ENCODE results near the gene MXRA8. TPM values are rescaled to one million over a fixed set of nuclear protein-coding genes. Genes with fewer than 3 reads are reported as not detected.

Gene MXRA8
- total and polyA plus RNA-seq, 2 donors (not counting 3 experiments of a cell fraction or from before 2014, with no cell fraction given), result 0.82 to 1.9 TPM

GRCh38 chr1:1320666-1321448 is 37.5 kb downstream of the MXRA8 start:
- ChIA-PET POLR2A (no interaction called here), CTCF (no interaction called here)
- intact Hi-C loops (cut with micrococcal nuclease) (no loop called here), dilution Hi-C loops (cut with MboI; ENCODE audit: extremely low pct_ligation_motif_present, low sequenced_read_pairs) (no loop called here)
- no TSS peak for BruUV-seq (replicated peaks)
- H3K9ac ChIP-seq (replicated peaks; ENCODE audit: extremely low read depth, insufficient read depth, low read length), result no peak overlapping the region
- H3K27me3 ChIP-seq (ENCODE audit: control insufficient read depth in 2 of 2, insufficient read depth in 2 of 2, low read length in 2 of 2), result no peaks in the 10 kb centered on the region
- peaks cover 5% of the 10 kb centered on the region for H4K20me1 ChIP-seq (replicated peaks; ENCODE audit: control insufficient read depth, extremely low read depth, insufficient read depth, low read length)
- no peak overlapping the region for H2AFZ ChIP-seq (ENCODE audit: low read depth, low read length)
- FAIRE-seq (no peak), DNase-seq (ENCODE audit: low read depth, low spot score) (no peak)
- no peak overlapping the region for H3K27ac ChIP-seq (ENCODE audit: insufficient read depth, low read depth, low read length)
- no peak overlapping the region for H3K4me2 ChIP-seq (ENCODE audit: insufficient read depth, low read length)
- H3K9me3 ChIP-seq (replicated peaks; ENCODE audit: control insufficient read depth, insufficient read depth, low read length), result no peaks in the 10 kb centered on the region
- no peaks in the 10 kb centered on the region for H3K9me1 ChIP-seq (replicated peaks; ENCODE audit: control insufficient read depth, extremely low read depth, insufficient read depth, low read length)
- H3K4me1 ChIP-seq (ENCODE audit: control insufficient read depth, extremely low read depth, insufficient read depth, low read length), result peaks cover 12% of the 10 kb centered on the region
- peaks cover 0 to 7% of the 10 kb centered on the region in 2 experiments for H3K36me3 ChIP-seq (ENCODE audit: control insufficient read depth in 2 of 2, extremely low read depth in 1 of 2, insufficient read depth in 2 of 2, low read length in 2 of 2)
- no peak for TF ChIP-seq POLR2AphosphoS5 (IDR thresholded peaks at IDR 0.05; ENCODE audit: insufficient read depth, low read depth, low read length)
- TF ChIP-seq, protein P1, sequence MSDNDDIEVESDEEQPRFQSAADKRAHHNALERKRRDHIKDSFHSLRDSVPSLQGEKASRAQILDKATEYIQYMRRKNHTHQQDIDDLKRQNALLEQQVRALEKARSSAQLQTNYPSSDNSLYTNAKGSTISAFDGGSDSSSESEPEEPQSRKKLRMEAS (IDR thresholded peaks at IDR 0.05; ENCODE audit: insufficient read depth, insufficient read length), result no peak
- no peak overlapping the region for H3K4me3 ChIP-seq (replicated peaks in 1 of 3; ENCODE audit: insufficient read depth in 1 of 3, low read depth in 1 of 3, low read length in 3 of 3)
- H3K79me2 ChIP-seq (ENCODE audit: control insufficient read depth, insufficient read depth, low read length), result peaks cover 52% of the 10 kb centered on the region

DNA sequence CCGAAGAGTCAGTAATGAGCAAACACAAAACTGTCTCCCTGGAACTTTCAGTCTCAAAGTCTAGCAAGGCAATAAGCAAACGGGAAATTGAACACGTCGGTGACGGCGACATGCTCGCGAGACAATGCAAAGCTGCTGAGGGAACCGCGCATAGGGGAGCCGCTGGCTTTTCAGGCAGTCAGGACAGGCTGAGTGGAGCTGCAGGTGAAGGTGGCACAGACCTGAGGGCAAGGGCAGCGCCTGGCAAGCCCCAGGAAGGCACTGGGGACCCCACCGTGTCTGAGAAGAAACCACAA is 38.8 kb downstream of the MXRA8 start:
- H3K9me3 ChIP-seq (replicated peaks; ENCODE audit: control insufficient read depth, insufficient read depth, low read length), result no peaks in the 10 kb centered on the region
- BruUV-seq (replicated peaks), result no TSS peak
- DNase-seq (ENCODE audit: low read depth, low spot score) (no peak), FAIRE-seq (no peak)
- ChIA-PET POLR2A (no interaction called here), CTCF (no interaction called here)
- no peaks in the 10 kb centered on the region for H3K27me3 ChIP-seq (ENCODE audit: control insufficient read depth in 2 of 2, insufficient read depth in 2 of 2, low read length in 2 of 2)
- intact Hi-C loops (cut with micrococcal nuclease), result no loop called here
- H4K20me1 ChIP-seq (replicated peaks; ENCODE audit: control insufficient read depth, extremely low read depth, insufficient read depth, low read length), result peaks cover 5% of the 10 kb centered on the region
- no peak overlapping the region for H3K9ac ChIP-seq (replicated peaks; ENCODE audit: extremely low read depth, insufficient read depth, low read length)
- H3K4me3 ChIP-seq (replicated peaks in 1 of 3; ENCODE audit: insufficient read depth in 1 of 3, low read depth in 1 of 3, low read length in 3 of 3), result no peak overlapping the region
- no peaks in the 10 kb centered on the region for H3K9me1 ChIP-seq (replicated peaks; ENCODE audit: control insufficient read depth, extremely low read depth, insufficient read depth, low read length)
- no peak for TF ChIP-seq MYC (IDR thresholded peaks at IDR 0.05; ENCODE audit: low read depth, low read length)
- no peak for TF ChIP-seq POLR2AphosphoS5 (IDR thresholded peaks at IDR 0.05; ENCODE audit: insufficient read depth, low read depth, low read length)
- TF ChIP-seq GATA2 (IDR thresholded peaks at IDR 0.05; ENCODE audit: insufficient read depth, insufficient read length, low read depth, low read length), result no peak
- no peak for TF ChIP-seq CTCF (IDR thresholded peaks at IDR 0.05; ENCODE audit: extremely low read depth in 1 of 2, insufficient read depth in 1 of 2, low read depth in 1 of 2, low read length in 2 of 2)
- TF ChIP-seq POLR2A (IDR thresholded peaks at IDR 0.05; ENCODE audit: low read depth, low read length), result no peak
- TF ChIP-seq EZH2 (IDR thresholded peaks at IDR 0.05; ENCODE audit: borderline replicate concordance, low read depth, low read length, severe bottlenecking), result no peak
- H3K79me2 ChIP-seq (ENCODE audit: control insufficient read depth, insufficient read depth, low read length), result peaks cover 45% of the 10 kb centered on the region
- dilution Hi-C loops (cut with MboI; ENCODE audit: extremely low pct_ligation_motif_present, low sequenced_read_pairs), result no loop called here
- no peak overlapping the region for H3K4me2 ChIP-seq (ENCODE audit: insufficient read depth, low read length)
- no peak overlapping the region for H3K27ac ChIP-seq (ENCODE audit: insufficient read depth, low read depth, low read length)
- H3K36me3 ChIP-seq (ENCODE audit: control insufficient read depth in 2 of 2, extremely low read depth in 1 of 2, insufficient read depth in 2 of 2, low read length in 2 of 2), result peaks cover 0 to 11% of the 10 kb centered on the region in 2 experiments
- H2AFZ ChIP-seq (ENCODE audit: low read depth, low read length), result no peak overlapping the region
- peaks cover 3% of the 10 kb centered on the region for H3K4me1 ChIP-seq (ENCODE audit: control insufficient read depth, extremely low read depth, insufficient read depth, low read length)

Data from endothelial cell of umbilical vein (primary cell).